HepG2 (cell line): ENCODE data around the gene MSI2. TPM values are rescaled to one million over a fixed set of nuclear protein-coding genes. Genes with fewer than 3 reads are reported as not detected.

ENCODE experiments used
- AHR ChIP-seq: IDR thresholded peaks from 2 replicates; pipeline ENCODE4 v1.6.1; 2018; ENCODE audit warnings: missing genetic modification reagents, missing compliant biosample characterization
- CEBPZ ChIP-seq: IDR thresholded peaks from 2 replicates; pipeline ENCODE4 v1.6.1; 2012; ENCODE audit warnings: low read length, improper control_type of control experiment
- HIC2 ChIP-seq: sonication (generic); formaldehyde crosslinking; IDR thresholded peaks from 2 replicates; pipeline ENCODE4 v1.9.0; 2022; ENCODE audit warnings: low read depth, missing genetic modification reagents
- polyA plus RNA-seq, 8 experiments: library from polyadenylated mRNA; depleted of rRNA in 3 of 8; stranded (reverse) in 7 of 8; unstranded in 1 of 8; fragments of >200 nt; fragmentation: Illumina TruSeq in 4 of 8; extraction: Trizol in 4 of 8; gene quantifications; 2 replicates each; pipeline versions ENCODE4 v1.2.1 to v1.2.3, GENCODE V29; 2011 to 2016; ENCODE audit warnings: low read depth in 4 of 8, missing spikeins in 1 of 8, mixed read lengths in 1 of 8; ENCODE audit not compliant: insufficient read depth in 1 of 8
- total RNA-seq, 5 experiments: library from RNA; depleted of rRNA; stranded (reverse); fragments of >200 nt; fragmentation: Illumina TruSeq; extraction: Trizol; gene quantifications; 2 replicates each; pipeline ENCODE4 v1.2.3, GENCODE V29; 2016; ENCODE audit warnings: low read depth in 1 of 5
- TF ChIP-seq, protein P1 (sequence below): IDR thresholded peaks from 2 replicates; pipeline ENCODE4 v1.6.1; 2016; ENCODE audit warnings: low read depth, control low read depth

The MSI2 gene
- total and polyA plus RNA-seq, 2 of the 13 experiments (the other 11 are each of a cell fraction or from before 2014, with no cell fraction given): 77.5 to 78.4 TPM

GRCh38 chr17:57553526-57553925, 297.2 kb downstream of the MSI2 start (continued):
- TF ChIP-seq HIC2 (CRISPR knock-in tag): no peak
- TF ChIP-seq, protein P1, sequence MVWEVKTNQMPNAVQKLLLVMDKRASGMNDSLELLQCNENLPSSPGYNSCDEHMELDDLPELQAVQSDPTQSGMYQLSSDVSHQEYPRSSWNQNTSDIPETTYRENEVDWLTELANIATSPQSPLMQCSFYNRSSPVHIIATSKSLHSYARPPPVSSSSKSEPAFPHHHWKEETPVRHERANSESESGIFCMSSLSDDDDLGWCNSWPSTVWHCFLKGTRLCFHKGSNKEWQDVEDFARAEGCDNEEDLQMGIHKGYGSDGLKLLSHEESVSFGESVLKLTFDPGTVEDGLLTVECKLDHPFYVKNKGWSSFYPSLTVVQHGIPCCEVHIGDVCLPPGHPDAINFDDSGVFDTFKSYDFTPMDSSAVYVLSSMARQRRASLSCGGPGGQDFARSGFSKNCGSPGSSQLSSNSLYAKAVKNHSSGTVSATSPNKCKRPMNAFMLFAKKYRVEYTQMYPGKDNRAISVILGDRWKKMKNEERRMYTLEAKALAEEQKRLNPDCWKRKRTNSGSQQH (CRISPR knock-in tag): no peak
- no peak for TF ChIP-seq CEBPZ
- no peak for TF ChIP-seq AHR
- TF ChIP-seq, all 625 proteins: peak for 0
